ENCODE results near the gene RPUSD1. TPM values are rescaled to one million over a fixed set of nuclear protein-coding genes. Genes with fewer than 3 reads are reported as not detected.
"Not testable (repeated sequence)": the region's sequence is repeated elsewhere in the genome, so short reads cannot be mapped to it uniquely, and the experiment has no call there.

RPUSD1 gene
- total and polyA plus RNA-seq, 2 donors (not counting 1 experiment from before 2014, with no cell fraction given), result 34.7 to 46.1 TPM

DNA sequence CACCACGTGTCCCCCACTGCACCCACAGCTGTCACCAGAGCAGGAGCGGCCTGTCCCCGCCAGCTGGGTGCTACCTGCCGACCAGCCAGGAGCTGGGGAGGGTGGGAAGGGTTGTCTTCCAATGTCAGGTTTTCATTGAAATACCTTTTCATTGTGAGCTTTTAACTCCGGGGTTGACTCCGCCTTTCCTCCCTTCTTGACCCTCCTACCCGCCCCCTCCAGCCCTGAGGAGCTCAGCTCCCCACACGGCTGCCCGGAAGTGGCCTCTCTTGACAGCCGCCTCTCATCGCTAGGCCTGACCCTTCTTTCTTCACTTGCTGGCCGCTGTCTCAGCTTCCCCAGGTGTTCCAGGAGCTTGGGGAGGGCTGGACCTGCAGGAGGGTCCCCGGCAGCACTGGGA, 33.6 kb upstream of the RPUSD1 start:
- Histone ChIP-seq H2AFZ (ENCODE audit: insufficient read depth, low read depth, low read length, poor library complexity, severe bottlenecking) (no peak overlapping the region), H3K4me2 (replicated peaks; ENCODE audit: low read depth, low read length, poor library complexity, severe bottlenecking) (no peak overlapping the region), H3K4me3 (ENCODE audit: control extremely low read depth in 1 of 5, extremely low read depth in 1 of 5, insufficient read depth in 1 of 5, low read depth in 2 of 5, low read length in 4 of 5) (no peak overlapping the region), H3K9ac (ENCODE audit: low read length) (no peak overlapping the region), H3K27me3 (replicated peaks in 1 of 4; ENCODE audit: control extremely low read depth in 1 of 4, control insufficient read depth in 3 of 4, insufficient read depth in 4 of 4, low read length in 3 of 4) (peaks cover 0 to 33% (median 7%) of the 10 kb centered on the region in 4 experiments), H3K4me1 (ENCODE audit: control insufficient read depth in 2 of 2, insufficient read depth in 2 of 2, low read length in 2 of 2) (peaks cover 0 to 9% of the 10 kb centered on the region in 2 donors), H3K9me3 (ENCODE audit: control extremely low read depth in 1 of 3, control insufficient read depth in 2 of 3, insufficient read depth in 1 of 3, low read length in 2 of 3) (peaks cover 0 to 12% (median 0%) of the 10 kb centered on the region in 3 donors), H3K79me2 (ENCODE audit: control insufficient read depth, insufficient read depth, low read length) (no peaks in the 10 kb centered on the region), H3K36me3 (replicated peaks in 1 of 2; ENCODE audit: control extremely low read depth in 1 of 2, control insufficient read depth in 1 of 2, extremely low read depth in 1 of 2, insufficient read depth in 2 of 2, low read length in 1 of 2) (no peaks in the 10 kb centered on the region), H3K27ac (ENCODE audit: low read length in 2 of 2) (no peak overlapping the region), H4K20me1 (ENCODE audit: control insufficient read depth, insufficient read depth, low read length, poor library complexity, severe bottlenecking) (no peaks in the 10 kb centered on the region)
- H3K4me3 Mint-ChIP-seq, result no peak overlapping the region
- H3K9me3 Mint-ChIP-seq (ENCODE audit: insufficient read depth), result no peaks in the 10 kb centered on the region
- H3K27ac Mint-ChIP-seq, result no peak overlapping the region
- peaks cover 23% of the 10 kb centered on the region for H3K27me3 Mint-ChIP-seq
- ChIA-PET POLR2A (no interaction called here), CTCF (no interaction called here)
- WGBS (ENCODE audit: insufficient coverage), result 89% methylated on average over 7 of the region's 13 CpGs
- H3K4me1 Mint-ChIP-seq, result peaks cover 12% of the 10 kb centered on the region
- intact Hi-C loops (cut with micrococcal nuclease), result no loop called here
- TF ChIP-seq CTCF (IDR thresholded peaks at IDR 0.05) (no peak), EZH2 (IDR thresholded peaks at IDR 0.05; ENCODE audit: borderline replicate concordance, insufficient read depth, low read depth, low read length, poor library complexity, severe bottlenecking) (no peak)
- DNase-seq (no peak), ATAC-seq (ENCODE audit: low read depth) (no peak)

GRCh38 chr16:820748-821147, 32.6 kb upstream of the RPUSD1 start:
- Histone ChIP-seq H3K4me1 (ENCODE audit: control insufficient read depth in 2 of 2, insufficient read depth in 2 of 2, low read length in 2 of 2) (peaks cover 0 to 9% of the 10 kb centered on the region in 2 donors), H3K9me3 (ENCODE audit: control extremely low read depth in 1 of 3, control insufficient read depth in 2 of 3, insufficient read depth in 1 of 3, low read length in 2 of 3) (peaks cover 0 to 12% (median 0%) of the 10 kb centered on the region in 3 donors), H3K36me3 (replicated peaks in 1 of 2; ENCODE audit: control extremely low read depth in 1 of 2, control insufficient read depth in 1 of 2, extremely low read depth in 1 of 2, insufficient read depth in 2 of 2, low read length in 1 of 2) (no peaks in the 10 kb centered on the region), H3K79me2 (ENCODE audit: control insufficient read depth, insufficient read depth, low read length) (no peaks in the 10 kb centered on the region), H2AFZ (ENCODE audit: insufficient read depth, low read depth, low read length, poor library complexity, severe bottlenecking) (no peak overlapping the region), H3K4me3 (ENCODE audit: control extremely low read depth in 1 of 5, extremely low read depth in 1 of 5, insufficient read depth in 1 of 5, low read depth in 2 of 5, low read length in 4 of 5) (no peak overlapping the region), H4K20me1 (ENCODE audit: control insufficient read depth, insufficient read depth, low read length, poor library complexity, severe bottlenecking) (no peaks in the 10 kb centered on the region), H3K9ac (ENCODE audit: low read length) (no peak overlapping the region), H3K27me3 (replicated peaks in 1 of 4; ENCODE audit: control extremely low read depth in 1 of 4, control insufficient read depth in 3 of 4, insufficient read depth in 4 of 4, low read length in 3 of 4) (peaks cover 0 to 36% (median 7%) of the 10 kb centered on the region in 4 experiments), H3K27ac (ENCODE audit: low read length in 2 of 2) (no peak overlapping the region), H3K4me2 (replicated peaks; ENCODE audit: low read depth, low read length, poor library complexity, severe bottlenecking) (no peak overlapping the region)
- ATAC-seq (ENCODE audit: low read depth) (no peak), DNase-seq (no peak)
- POLR2A ChIA-PET, result no interaction called here
- Mint-ChIP-seq H3K4me1 (peaks cover 12% of the 10 kb centered on the region), H3K9me3 (ENCODE audit: insufficient read depth) (no peaks in the 10 kb centered on the region), H3K27ac (no peak overlapping the region), H3K27me3 (peaks cover 24% of the 10 kb centered on the region), H3K4me3 (no peak overlapping the region)
- WGBS (ENCODE audit: insufficient coverage), result 91% methylated on average over 12 of the region's 12 CpGs
- TF ChIP-seq EZH2 (IDR thresholded peaks at IDR 0.05; ENCODE audit: borderline replicate concordance, insufficient read depth, low read depth, low read length, poor library complexity, severe bottlenecking), result no peak
- TF ChIP-seq CTCF (IDR thresholded peaks at IDR 0.05), result no peak
- intact Hi-C loops (cut with micrococcal nuclease), result no loop called here
- CTCF ChIA-PET, result no interaction called here

- Mint-ChIP-seq H3K4me1 (peaks cover 12% of the 10 kb centered on the region), H3K4me3 (peak overlapping the region; percentile 66), H3K27me3 (peaks cover 24% of the 10 kb centered on the region)
- intact Hi-C loops (cut with micrococcal nuclease); ATAC-seq (ENCODE audit: low read depth); H4K20me1 ChIP-seq (ENCODE audit: control insufficient read depth, insufficient read depth, low read length, poor library complexity, severe bottlenecking); H3K27ac ChIP-seq (ENCODE audit: low read length in 2 of 2); DNase-seq; H3K79me2 ChIP-seq (ENCODE audit: control insufficient read depth, insufficient read depth, low read length); H3K36me3 ChIP-seq (replicated peaks in 1 of 2; ENCODE audit: control extremely low read depth in 1 of 2, control insufficient read depth in 1 of 2, extremely low read depth in 1 of 2, insufficient read depth in 2 of 2, low read length in 1 of 2); H3K4me2 ChIP-seq (replicated peaks; ENCODE audit: low read depth, low read length, poor library complexity, severe bottlenecking); H2AFZ ChIP-seq (ENCODE audit: insufficient read depth, low read depth, low read length, poor library complexity, severe bottlenecking); H3K27ac Mint-ChIP-seq; H3K4me1 ChIP-seq (ENCODE audit: control insufficient read depth in 2 of 2, insufficient read depth in 2 of 2, low read length in 2 of 2); CTCF ChIA-PET; H3K9ac ChIP-seq (ENCODE audit: low read length); H3K4me3 ChIP-seq (ENCODE audit: control extremely low read depth in 1 of 5, extremely low read depth in 1 of 5, insufficient read depth in 1 of 5, low read depth in 2 of 5, low read length in 4 of 5); H3K9me3 Mint-ChIP-seq (ENCODE audit: insufficient read depth): not testable (repeated sequence)
- H3K9me3 ChIP-seq (ENCODE audit: control extremely low read depth in 1 of 3, control insufficient read depth in 2 of 3, insufficient read depth in 1 of 3, low read length in 2 of 3), result peaks cover 0 to 12% (median 0%) of the 10 kb centered on the region in 3 donors
- POLR2A ChIA-PET, result interaction anchor here (0.7 kb wide), 1 partner anchor 25 kb away, joined by 4 read pairs; no protein-coding TSS in a partner anchor
- H3K27me3 ChIP-seq (replicated peaks in 1 of 4; ENCODE audit: control extremely low read depth in 1 of 4, control insufficient read depth in 3 of 4, insufficient read depth in 4 of 4, low read length in 3 of 4), result peaks cover 0 to 38% (median 8%) of the 10 kb centered on the region in 4 experiments
- 6% methylated on average over 5 of the region's 10 CpGs for WGBS (ENCODE audit: insufficient coverage)
Measured at GRCh38 chr16:820044-820408, 31.8 kb upstream of the RPUSD1 start.
